Body of pancreas (tissue), 4 donors: ENCODE results near the gene SPATA2L. TPM values are rescaled to one million over a fixed set of nuclear protein-coding genes. Genes with fewer than 3 reads are reported as not detected.
"Not testable (repeated sequence)": the region's sequence is repeated elsewhere in the genome, so short reads cannot be mapped to it uniquely, and the experiment has no call there.

Experiments used
- ATAC-seq: fragments of 150-250 bp; one replicate; pipeline ENCODE4 v1.9.1; 2016
- DNase-seq, 4 donors: peaks; one replicate each; pipeline ENCODE4 v3.0.0-alpha.2; 2019
- H3K27ac ChIP-seq, 4 donors: fragments of 200-600 bp; sonication (generic); 1 replicate in 3 of 4; 2 replicates in 1 of 4; pipeline versions ENCODE4 v1.5.1 to v1.6.1; 2016 to 2019; ENCODE audit warnings: mild to moderate bottlenecking in 1 of 4, mixed read lengths in 1 of 4, moderate library complexity in 1 of 4
- H3K27me3 ChIP-seq, 2 donors: fragments of 200-600 bp; sonication (generic); one replicate each; pipeline ENCODE4 v1.6.0; 2016; ENCODE audit warnings: mild to moderate bottlenecking in 1 of 2
- H3K36me3 ChIP-seq, 2 donors: fragments of 200-600 bp; sonication (generic); replicated peaks in 1 of 2; 2 replicates each; pipeline ENCODE4 v1.5.1; 2016; ENCODE audit warnings: low read depth in 2 of 2; ENCODE audit not compliant: insufficient read depth in 1 of 2
- H3K4me1 ChIP-seq: fragments of 200-600 bp; sonication (generic); one replicate; pipeline ENCODE4 v1.6.0; 2016
- H3K4me3 ChIP-seq, 2 donors: fragments of 200-600 bp; sonication (generic); 1 replicate in 1 of 2; 2 replicates in 1 of 2; pipeline ENCODE4 v1.5.1; 2016 to 2019
- H3K9me3 ChIP-seq, 3 donors: fragments of 200-600 bp; sonication (generic); 1 replicate in 2 of 3; 2 replicates in 1 of 3; pipeline ENCODE4 v1.5.1; 2016
- CTCF ChIP-seq, 7 experiments: fragments of 450-650 bp in 4 of 7; fragments of 200-600 bp in 3 of 7; sonication (generic) in 3 of 7; IDR thresholded peaks; one replicate each; pipeline ENCODE4 v1.5.1; 2016 to 2019; ENCODE audit warnings: antibody characterized with exemption in 7 of 7
- POLR2A ChIP-seq, 3 donors: fragments of 450-650 bp; IDR thresholded peaks; one replicate each; pipeline ENCODE4 v1.6.1; 2016; ENCODE audit warnings: antibody characterized with exemption in 3 of 3, mild to moderate bottlenecking in 2 of 3
- WGBS, 2 donors: methylation state at CpG; one replicate each; pipeline ENCODE4 v1.1.5; 2017; 5-methylcytosine and 5-hydroxymethylcytosine counted together
- intact Hi-C: fragments of 100-400 bp; cut with DNase I; formaldehyde crosslinking; loops from one replicate; pipeline ENCODE4 v1.15.1; 2023
- total RNA-seq, 2 donors: library from RNA; depleted of rRNA; stranded (reverse); fragments of >200 nt; gene quantifications; one replicate each; pipeline ENCODE4 v1.1.0, GENCODE V29; 2016

The SPATA2L gene
- total RNA-seq, 2 donors from 2014 or later, result 15.8 to 48.1 TPM

- intact Hi-C loops, result no loop called here
Observed at GRCh38 chr16:89685916-89686315, 15.6 kb downstream of the SPATA2L start.

GRCh38 chr16:89678258-89678657 is 23.2 kb downstream of the SPATA2L start:
- no peaks in the 10 kb centered on the region for H3K36me3 ChIP-seq
- WGBS, 2 donors, result 90 to 98% methylated on average over 2 of the region's 2 CpGs

More at GRCh38 chr16:89685916-89686315, 15.6 kb downstream of the SPATA2L start:
- DNase-seq (no peak), ATAC-seq (no peak)
- no peak for TF ChIP-seq CTCF (IDR thresholded peaks at IDR 0.05)
- no peak for TF ChIP-seq POLR2A (IDR thresholded peaks at IDR 0.05)
- Histone ChIP-seq H3K4me3 (no peak overlapping the region), H3K27ac (no peak overlapping the region), H3K4me1 (peaks cover 23% of the 10 kb centered on the region), H3K27me3 (no peaks in the 10 kb centered on the region), H3K36me3 (peaks cover 0 to 5% of the 10 kb centered on the region in 2 donors), H3K9me3 (no peaks in the 10 kb centered on the region)
- 82 to 100% methylated on average over 1 of the region's 1 CpG for WGBS, 2 donors

GRCh38 chr16:89672177-89672941 is 29.1 kb downstream of the SPATA2L start:
- 87 to 93% methylated on average over 16 of the region's 16 CpGs for WGBS, 2 donors
- Histone ChIP-seq H3K4me3 (no peak overlapping the region), H3K27ac (no peak overlapping the region), H3K27me3 (no peaks in the 10 kb centered on the region), H3K4me1 (no peaks in the 10 kb centered on the region), H3K36me3 (no peaks in the 10 kb centered on the region), H3K9me3 (no peaks in the 10 kb centered on the region)
- DNase-seq, result no peak
- TF ChIP-seq CTCF (IDR thresholded peaks at IDR 0.05), result no peak
- no peak for TF ChIP-seq POLR2A (IDR thresholded peaks at IDR 0.05)
- intact Hi-C loops, result no loop called here
- ATAC-seq, result no peak

More at GRCh38 chr16:89678258-89678657, 23.2 kb downstream of the SPATA2L start:
- H3K9me3 ChIP-seq, result no peaks in the 10 kb centered on the region
- H3K4me1 ChIP-seq, result no peaks in the 10 kb centered on the region
- H3K27me3 ChIP-seq, result no peaks in the 10 kb centered on the region
- intact Hi-C loops, result no loop called here
- H3K27ac ChIP-seq, result no peak overlapping the region
- no peak for TF ChIP-seq CTCF (IDR thresholded peaks at IDR 0.05)
- no peak for TF ChIP-seq POLR2A (IDR thresholded peaks at IDR 0.05)
- DNase-seq, result no peak
- no peak overlapping the region for H3K4me3 ChIP-seq
- ATAC-seq, result no peak

- H3K9me3 ChIP-seq, H3K36me3 ChIP-seq, H3K4me3 ChIP-seq, DNase-seq, H3K27ac ChIP-seq, ATAC-seq, H3K4me1 ChIP-seq, H3K27me3 ChIP-seq, intact Hi-C loops: not testable (repeated sequence)
- WGBS, 2 donors, result 90 to 92% methylated on average over 4 of the region's 4 CpGs
Observed at GRCh38 chr16:89671565-89671964, 29.9 kb downstream of the SPATA2L start.

- no peak for DNase-seq
- no peak overlapping the region for H3K4me3 ChIP-seq
- no peaks in the 10 kb centered on the region for H3K9me3 ChIP-seq
- no peak for TF ChIP-seq CTCF (IDR thresholded peaks at IDR 0.05)
- no peak for TF ChIP-seq POLR2A (IDR thresholded peaks at IDR 0.05)
- H3K4me1 ChIP-seq, result no peaks in the 10 kb centered on the region
- H3K36me3 ChIP-seq, result no peaks in the 10 kb centered on the region
- no peaks in the 10 kb centered on the region for H3K27me3 ChIP-seq
- intact Hi-C loops, result no loop called here
- 81 to 91% methylated on average over 10 of the region's 10 CpGs for WGBS, 2 donors
- no peak for ATAC-seq
- H3K27ac ChIP-seq, result no peak overlapping the region
Observed at GRCh38 chr16:89670496-89671431, 30.7 kb downstream of the SPATA2L start.
